ENCODE measurements around the gene CDCA7L.

CDCA7L gene

DNA sequence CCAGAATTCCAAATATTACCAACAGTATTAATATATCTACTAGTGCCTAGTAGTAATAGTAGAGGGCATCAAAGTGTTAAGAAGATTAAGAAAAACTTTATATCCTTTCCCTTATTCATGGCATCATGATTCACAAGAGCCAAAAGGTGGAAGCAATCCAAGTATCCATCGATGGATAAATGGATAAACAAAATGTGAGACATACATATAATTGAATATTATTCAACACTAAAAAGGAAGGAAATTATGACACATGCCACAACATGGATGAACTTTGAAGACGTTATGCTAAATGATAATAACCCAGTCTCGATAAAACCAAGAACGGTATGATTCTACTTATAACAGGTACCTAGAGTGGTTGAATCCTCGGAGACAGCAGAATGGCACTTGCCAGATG, 23.1 kb downstream of the CDCA7L start:
- Histone ChIP-seq H3K79me2 (ENCODE audit: low read length) (peaks cover 99% of the 10 kb centered on the region), H3K36me3 (replicated peaks; ENCODE audit: low read depth, low read length) (peaks cover 7% of the 10 kb centered on the region), H3K9ac (ENCODE audit: low read length) (no peak overlapping the region), H4K20me1 (ENCODE audit: insufficient read depth, low read length) (peaks cover 93% of the 10 kb centered on the region), H3K27ac (ENCODE audit: low read length) (no peak overlapping the region), H3K4me3 (ENCODE audit: low read length) (no peak overlapping the region), H2AFZ (ENCODE audit: low read depth, low read length) (no peak overlapping the region), H3K27me3 (ENCODE audit: low read depth, low read length) (no peaks in the 10 kb centered on the region), H3K9me3 (ENCODE audit: insufficient read depth, low read length) (no peaks in the 10 kb centered on the region), H3K4me2 (ENCODE audit: low read length) (no peak overlapping the region), H3K4me1 (ENCODE audit: low read length) (no peaks in the 10 kb centered on the region)
- TF ChIP-seq EZH2phosphoT487 (IDR thresholded peaks at IDR 0.05; ENCODE audit: low read depth), result no peak
- no peak for TF ChIP-seq CTCF (IDR thresholded peaks at IDR 0.05; ENCODE audit: low read depth, low read length)

DNA sequence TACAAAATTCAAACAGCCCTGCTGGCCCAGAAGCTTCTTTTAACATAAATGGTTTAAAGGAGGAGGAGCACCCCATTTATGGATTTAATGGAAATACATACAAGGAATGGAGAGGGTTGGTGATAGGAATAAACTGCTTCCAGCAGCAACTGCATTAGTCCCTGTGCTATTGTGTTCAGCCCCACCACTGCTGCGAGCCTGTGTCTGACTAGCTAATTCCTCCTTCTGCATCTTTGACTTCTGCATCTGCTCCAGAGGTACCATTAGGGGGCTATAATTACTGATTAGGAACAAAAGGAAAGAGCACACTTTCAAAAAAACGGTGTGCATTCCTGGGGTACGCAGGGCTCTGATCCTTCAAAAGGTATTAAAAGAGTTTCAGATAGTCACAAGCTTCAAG, 24.8 kb downstream of the CDCA7L start:
- no peak overlapping the region for H3K4me3 ChIP-seq (ENCODE audit: low read length)
- H3K4me1 ChIP-seq (ENCODE audit: low read length), result no peaks in the 10 kb centered on the region
- TF ChIP-seq EZH2phosphoT487 (IDR thresholded peaks at IDR 0.05; ENCODE audit: low read depth), result no peak
- TF ChIP-seq CTCF (IDR thresholded peaks at IDR 0.05; ENCODE audit: low read depth, low read length), result no peak
- peaks cover 87% of the 10 kb centered on the region for H3K79me2 ChIP-seq (ENCODE audit: low read length)
- no peak overlapping the region for H3K27ac ChIP-seq (ENCODE audit: low read length)
- H2AFZ ChIP-seq (ENCODE audit: low read depth, low read length), result no peak overlapping the region
- H3K9me3 ChIP-seq (ENCODE audit: insufficient read depth, low read length), result no peaks in the 10 kb centered on the region
- no peaks in the 10 kb centered on the region for H3K27me3 ChIP-seq (ENCODE audit: low read depth, low read length)
- H3K9ac ChIP-seq (ENCODE audit: low read length), result no peak overlapping the region
- no peak overlapping the region for H3K4me2 ChIP-seq (ENCODE audit: low read length)
- peaks cover 87% of the 10 kb centered on the region for H4K20me1 ChIP-seq (ENCODE audit: insufficient read depth, low read length)
- peaks cover 4% of the 10 kb centered on the region for H3K36me3 ChIP-seq (replicated peaks; ENCODE audit: low read depth, low read length)

GRCh38 chr7:21918216-21918615, 27.5 kb downstream of the CDCA7L start:
- TF ChIP-seq EZH2phosphoT487 (IDR thresholded peaks at IDR 0.05; ENCODE audit: low read depth), result no peak
- no peak for TF ChIP-seq CTCF (IDR thresholded peaks at IDR 0.05; ENCODE audit: low read depth, low read length)
- H3K4me1 ChIP-seq (ENCODE audit: low read length), result peaks cover 21% of the 10 kb centered on the region
- H4K20me1 ChIP-seq (ENCODE audit: insufficient read depth, low read length), result peaks cover 77% of the 10 kb centered on the region
- H3K4me2 ChIP-seq (ENCODE audit: low read length), result no peak overlapping the region
- H3K4me3 ChIP-seq (ENCODE audit: low read length), result no peak overlapping the region
- peaks cover 16% of the 10 kb centered on the region for H3K36me3 ChIP-seq (replicated peaks; ENCODE audit: low read depth, low read length)
- peaks cover 73% of the 10 kb centered on the region for H3K79me2 ChIP-seq (ENCODE audit: low read length)
- H3K27me3 ChIP-seq (ENCODE audit: low read depth, low read length), result no peaks in the 10 kb centered on the region
- H3K27ac ChIP-seq (ENCODE audit: low read length), result no peak overlapping the region
- H3K9me3 ChIP-seq (ENCODE audit: insufficient read depth, low read length), result no peaks in the 10 kb centered on the region
- no peak overlapping the region for H3K9ac ChIP-seq (ENCODE audit: low read length)
- H2AFZ ChIP-seq (ENCODE audit: low read depth, low read length), result no peak overlapping the region

GRCh38 chr7:21916629-21917028, 29.1 kb downstream of the CDCA7L start:
- H3K4me2 ChIP-seq (ENCODE audit: low read length), result no peak overlapping the region
- peaks cover 62% of the 10 kb centered on the region for H3K79me2 ChIP-seq (ENCODE audit: low read length)
- no peak overlapping the region for H2AFZ ChIP-seq (ENCODE audit: low read depth, low read length)
- H4K20me1 ChIP-seq (ENCODE audit: insufficient read depth, low read length), result peaks cover 70% of the 10 kb centered on the region
- H3K36me3 ChIP-seq (replicated peaks; ENCODE audit: low read depth, low read length), result peaks cover 22% of the 10 kb centered on the region
- TF ChIP-seq EZH2phosphoT487 (IDR thresholded peaks at IDR 0.05; ENCODE audit: low read depth), result no peak
- TF ChIP-seq CTCF (IDR thresholded peaks at IDR 0.05; ENCODE audit: low read depth, low read length), result no peak
- no peak overlapping the region for H3K9ac ChIP-seq (ENCODE audit: low read length)
- no peak overlapping the region for H3K4me3 ChIP-seq (ENCODE audit: low read length)
- peaks cover 25% of the 10 kb centered on the region for H3K4me1 ChIP-seq (ENCODE audit: low read length)
- no peaks in the 10 kb centered on the region for H3K27me3 ChIP-seq (ENCODE audit: low read depth, low read length)
- H3K9me3 ChIP-seq (ENCODE audit: insufficient read depth, low read length), result no peaks in the 10 kb centered on the region
- no peak overlapping the region for H3K27ac ChIP-seq (ENCODE audit: low read length)
